Panc1 (cell line): Measurements from ENCODE around the gene RNF186. TPM values are rescaled to one million over a fixed set of nuclear protein-coding genes. Genes with fewer than 3 reads are reported as not detected.

Source experiments
- ATAC-seq: fragments of 200-7000 bp; cut with Tn5 transposase; 2 replicates; pipeline ENCODE4 v1.9.1; 2020; ENCODE audit warnings: mild to moderate bottlenecking, moderate library complexity
- BruUV-seq: library from RNA; stranded (reverse); fragments of 400-500 nt; replicated peaks from 2 replicates; lab custom pipeline; 2021; lab: Mats Ljungman, UMichigan
- CTCF ChIA-PET: fragments of 300-600 bp; sonication (Branson Sonifier 250); formaldehyde crosslinking; loops from one replicate; lab custom pipeline; 2022; ENCODE audit warnings: antibody characterized with exemption; lab: Charles Lee
- POLR2A ChIA-PET: fragments of 300-600 bp; sonication (Branson Sonifier 250); formaldehyde crosslinking; loops from one replicate; lab custom pipeline; 2022; ENCODE audit warnings: antibody characterized with exemption; lab: Charles Lee
- DNase-seq: peaks from one replicate; pipeline ENCODE4 v3.0.0-alpha.2; 2010; ENCODE audit warnings: low read depth, low spot score
- H3K27ac ChIP-seq: 2 replicates; pipeline ENCODE4 v1.5.1; 2011; ENCODE audit warnings: mild to moderate bottlenecking, low read length, inconsistent platforms
- H3K27me3 ChIP-seq: fragments of 200-500 bp; sonication (Bioruptor generic); 2 replicates; pipeline ENCODE4 v1.6.0; 2014; ENCODE audit warnings: low read length, inconsistent platforms; ENCODE audit not compliant: control insufficient read depth, insufficient read depth
- H3K36me3 ChIP-seq: fragments of 200-500 bp; sonication (Bioruptor generic); 2 replicates; pipeline ENCODE4 v1.5.1; 2014; ENCODE audit warnings: inconsistent platforms, mild to moderate bottlenecking, low read length, moderate library complexity; ENCODE audit not compliant: control insufficient read depth, insufficient read depth
- H3K4me1 ChIP-seq: 2 replicates; pipeline ENCODE4 v1.5.1; 2011; ENCODE audit warnings: inconsistent platforms, mild to moderate bottlenecking, low read length, moderate library complexity; ENCODE audit not compliant: control insufficient read depth, insufficient read depth
- H3K4me3 ChIP-seq, 2 experiments: 2 replicates each; pipeline ENCODE4 v1.5.1; 2011 to 2012; ENCODE audit warnings: low read depth in 2 of 2, low read length in 2 of 2, mild to moderate bottlenecking in 2 of 2, inconsistent platforms in 1 of 2, moderate library complexity in 1 of 2
- H3K9me3 ChIP-seq: fragments of 200-500 bp; sonication (Bioruptor generic); 2 replicates; pipeline ENCODE4 v1.5.1; 2014; ENCODE audit warnings: low read depth, mild to moderate bottlenecking, inconsistent platforms, low read length, moderate library complexity; ENCODE audit not compliant: control insufficient read depth, insufficient read depth
- CTCF ChIP-seq: fragments of 450-650 bp; IDR thresholded peaks from 2 replicates; pipeline ENCODE4 v1.5.1; 2017; ENCODE audit warnings: mild to moderate bottlenecking
- POLR2AphosphoS5 ChIP-seq: IDR thresholded peaks from 2 replicates; pipeline ENCODE4 v1.6.1; 2012; ENCODE audit warnings: mild to moderate bottlenecking, low read depth, low read length, moderate library complexity
- REST ChIP-seq, 2 experiments: IDR thresholded peaks; 2 replicates each; pipeline ENCODE4 v1.6.1; 2011 to 2012; ENCODE audit warnings: low read depth in 2 of 2, control low read depth in 1 of 2, low read length in 1 of 2, mild to moderate bottlenecking in 1 of 2, moderate library complexity in 1 of 2; ENCODE audit not compliant: insufficient read depth in 1 of 2
- SIN3A ChIP-seq: IDR thresholded peaks from 2 replicates; pipeline ENCODE4 v1.6.1; 2012; ENCODE audit warnings: low read depth, mild to moderate bottlenecking, low read length, moderate library complexity, borderline replicate concordance; ENCODE audit not compliant: insufficient read depth
- TCF7L2 ChIP-seq: IDR thresholded peaks from 2 replicates; pipeline ENCODE4 v1.6.1; 2011; ENCODE audit warnings: mild to moderate bottlenecking, low read depth, low read length, inconsistent platforms
- in situ Hi-C: cut with HindIII; loops from 2 replicates; pipeline ENCODE4 v1.10.0; 2016; ENCODE audit warnings: low sequenced_read_pairs, low pct_unique_long_range_greater_than_20kb
- intact Hi-C: fragments of 100-400 bp; cut with micrococcal nuclease; formaldehyde crosslinking; loops from one replicate; pipeline ENCODE4 v1.10.0; 2022; ENCODE audit not compliant: unreplicated experiment
- total RNA-seq: library from RNA; stranded (reverse); gene quantifications from one replicate; pipeline ENCODE4 v1.2.1, GENCODE V29; 2021; ENCODE audit not compliant: unreplicated experiment

The RNF186 gene
- total RNA-seq, 1 experiment from 2014 or later, result not detected

- Histone ChIP-seq H3K27ac (no peak overlapping the region), H3K36me3 (no peaks in the 10 kb centered on the region), H3K4me3 (no peak overlapping the region), H3K9me3 (no peaks in the 10 kb centered on the region), H3K27me3 (no peaks in the 10 kb centered on the region), H3K4me1 (no peaks in the 10 kb centered on the region)
- intact Hi-C loops, result no loop called here
- CTCF ChIA-PET, result no interaction called here
- ATAC-seq (no peak), DNase-seq (no peak)
- in situ Hi-C loops, result no loop called here
- POLR2A ChIA-PET, result no interaction called here
- no TSS peak for BruUV-seq
- no peak for TF ChIP-seq REST (IDR thresholded peaks at IDR 0.05; ENCODE audit: insufficient read depth in 1 of 2, low read depth in 2 of 2, low read length in 1 of 2)
- no peak for TF ChIP-seq TCF7L2
- TF ChIP-seq POLR2AphosphoS5, result no peak
- TF ChIP-seq SIN3A, result no peak
- TF ChIP-seq CTCF, result no peak
These were observed 41.6 kb downstream of the RNF186 start for GRCh38 chr1:19773485-19773884.

GRCh38 chr1:19772053-19772452 lies 43.0 kb downstream of the RNF186 start:
- intact Hi-C loops, result no loop called here
- ATAC-seq, result peak; percentile 52; the same call in 1 of the 2 replicates
- H3K4me3 ChIP-seq, result no peak overlapping the region

More at GRCh38 chr1:19772053-19772452, 43.0 kb downstream of the RNF186 start:
- in situ Hi-C loops, result no loop called here
- no peak for DNase-seq
- H3K4me1 ChIP-seq, result no peaks in the 10 kb centered on the region
- BruUV-seq, result no TSS peak
- POLR2A ChIA-PET, result no interaction called here
- H3K27ac ChIP-seq, result no peak overlapping the region
- H3K9me3 ChIP-seq, result no peaks in the 10 kb centered on the region
- H3K36me3 ChIP-seq, result no peaks in the 10 kb centered on the region
- CTCF ChIA-PET, result no interaction called here
- TF ChIP-seq TCF7L2 (no peak), REST (IDR thresholded peaks at IDR 0.05; ENCODE audit: insufficient read depth in 1 of 2, low read depth in 2 of 2, low read length in 1 of 2) (no peak), SIN3A (no peak), POLR2AphosphoS5 (no peak), CTCF (no peak)
- no peaks in the 10 kb centered on the region for H3K27me3 ChIP-seq
